ENCODE measurements around the gene ITPRIPL1. TPM values are rescaled to one million over a fixed set of nuclear protein-coding genes. Genes with fewer than 3 reads are reported as not detected.

Gene ITPRIPL1
- total and polyA plus RNA-seq, 8 donors, result 0.29 to 3.9 (median 0.61) TPM; not detected in 4

DNA sequence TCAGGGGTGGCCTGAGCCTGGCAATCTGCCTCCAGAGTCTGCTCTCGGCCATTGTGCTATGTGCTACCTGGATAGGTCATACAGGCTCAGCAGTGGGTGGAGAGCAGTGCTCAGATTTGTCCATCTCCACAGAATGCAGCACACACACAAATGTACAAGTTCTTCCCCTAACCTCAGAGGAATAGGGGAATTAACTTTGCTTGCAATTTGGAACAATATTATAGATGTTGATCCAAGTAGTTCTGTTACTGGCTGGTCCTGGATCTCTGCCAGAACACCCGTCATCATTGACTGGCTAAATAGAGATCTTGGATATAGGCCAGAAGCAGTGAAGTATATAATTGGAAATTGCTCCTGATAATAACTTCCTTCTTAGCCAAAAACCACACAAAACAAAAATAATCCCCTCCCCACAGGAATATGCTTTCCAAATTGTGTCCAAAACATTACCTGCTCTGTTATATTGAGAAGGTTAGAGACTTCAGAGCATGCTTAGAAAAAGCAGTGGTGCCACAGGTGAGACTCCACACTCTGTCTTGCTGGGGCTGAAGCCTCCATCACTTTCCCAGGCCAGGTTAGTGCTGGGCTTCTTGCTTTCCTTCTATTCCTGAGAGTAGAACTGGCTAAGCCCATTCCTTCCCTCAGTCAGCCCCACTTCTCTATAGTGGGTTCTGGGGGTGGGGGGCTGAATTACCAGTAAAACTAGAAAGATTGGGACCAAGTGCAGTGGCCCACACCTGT is 49.3 kb downstream of the ITPRIPL1 start:
- peak; percentile 83 to 86 for DNase-seq
- TF ChIP-seq POLR2A (IDR thresholded peaks at IDR 0.05), result no peak
- TF ChIP-seq, protein P1, sequence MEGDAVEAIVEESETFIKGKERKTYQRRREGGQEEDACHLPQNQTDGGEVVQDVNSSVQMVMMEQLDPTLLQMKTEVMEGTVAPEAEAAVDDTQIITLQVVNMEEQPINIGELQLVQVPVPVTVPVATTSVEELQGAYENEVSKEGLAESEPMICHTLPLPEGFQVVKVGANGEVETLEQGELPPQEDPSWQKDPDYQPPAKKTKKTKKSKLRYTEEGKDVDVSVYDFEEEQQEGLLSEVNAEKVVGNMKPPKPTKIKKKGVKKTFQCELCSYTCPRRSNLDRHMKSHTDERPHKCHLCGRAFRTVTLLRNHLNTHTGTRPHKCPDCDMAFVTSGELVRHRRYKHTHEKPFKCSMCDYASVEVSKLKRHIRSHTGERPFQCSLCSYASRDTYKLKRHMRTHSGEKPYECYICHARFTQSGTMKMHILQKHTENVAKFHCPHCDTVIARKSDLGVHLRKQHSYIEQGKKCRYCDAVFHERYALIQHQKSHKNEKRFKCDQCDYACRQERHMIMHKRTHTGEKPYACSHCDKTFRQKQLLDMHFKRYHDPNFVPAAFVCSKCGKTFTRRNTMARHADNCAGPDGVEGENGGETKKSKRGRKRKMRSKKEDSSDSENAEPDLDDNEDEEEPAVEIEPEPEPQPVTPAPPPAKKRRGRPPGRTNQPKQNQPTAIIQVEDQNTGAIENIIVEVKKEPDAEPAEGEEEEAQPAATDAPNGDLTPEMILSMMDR (IDR thresholded peaks at IDR 0.05), result no peak
- TF ChIP-seq POLR2AphosphoS5 (IDR thresholded peaks at IDR 0.05), result no peak
- no peak for TF ChIP-seq EP300 (IDR thresholded peaks at IDR 0.05)
- H3K4me3 ChIP-seq, result no peak overlapping the region
- H3K27ac ChIP-seq, result peak overlapping the region in 1 of 5 donors; percentile 46
- 6 to 33% (median 19%) methylated on average over 2 of the region's 2 CpGs for WGBS, 5 donors
- H3K27me3 ChIP-seq, result no peaks in the 10 kb centered on the region
- intact Hi-C loops (cut with DNase I; ENCODE audit: low total_unique reads), result no loop called here
- H3K9me3 ChIP-seq, result peaks cover 0 to 27% (median 15%) of the 10 kb centered on the region in 4 donors
- H3K4me1 ChIP-seq, result peaks cover 0 to 13% (median 12%) of the 10 kb centered on the region in 4 donors
- peaks cover 0 to 18% (median 0%) of the 10 kb centered on the region in 4 donors for H3K36me3 ChIP-seq

Other genes starting within 250 kb of the ITPRIPL1 start
- gene ADRA2B, start 208.7 kb upstream of the ITPRIPL1 start, total RNA-seq, result 1 to 10 TPM in 2 of 5 donors, under 1 TPM in 1, not detected in 2; 0.43 to 2.9 (median 2.0) TPM
- gene ADRA2B, start 208.7 kb upstream of the ITPRIPL1 start, polyA plus RNA-seq, result under 1 TPM; 0.15 to 0.45 (median 0.19) TPM
- gene ASTL, start 186.8 kb upstream of the ITPRIPL1 start, total RNA-seq, result not detected
- gene ASTL, start 186.8 kb upstream of the ITPRIPL1 start, polyA plus RNA-seq, result under 1 TPM in 1 of 3 donors, not detected in 2; 0.08 TPM
- 1 to 10 TPM; 4.0 to 9.4 (median 8.1) TPM for gene DUSP2, start 179.9 kb upstream of the ITPRIPL1 start, total RNA-seq
- 1 to 10 TPM; 3.6 to 6.1 (median 4.7) TPM for gene DUSP2, start 179.9 kb upstream of the ITPRIPL1 start, polyA plus RNA-seq
- gene STARD7, start 116.5 kb upstream of the ITPRIPL1 start, total RNA-seq, result 100 to 1,000 TPM in 2 of 5 donors, 10 to 100 TPM in 3; 30.3 to 165 (median 87.5) TPM
- gene STARD7, start 116.5 kb upstream of the ITPRIPL1 start, polyA plus RNA-seq, result 10 to 100 TPM; 34.6 to 46.4 (median 43.1) TPM
- gene TMEM127, start 59.3 kb upstream of the ITPRIPL1 start, total RNA-seq, result 10 to 100 TPM in 4 of 5 donors, 1 to 10 TPM in 1; 5.8 to 51.6 (median 21.9) TPM
- gene TMEM127, start 59.3 kb upstream of the ITPRIPL1 start, polyA plus RNA-seq, result 10 to 100 TPM in 1 of 3 donors, 1 to 10 TPM in 2; 5.7 to 11.4 (median 9.6) TPM
- gene CIAO1, start 59.1 kb upstream of the ITPRIPL1 start, total RNA-seq, result 100 to 1,000 TPM in 2 of 5 donors, 10 to 100 TPM in 3; 58.3 to 161 (median 95.3) TPM
- 10 to 100 TPM; 29.3 to 43.4 (median 42.3) TPM for gene CIAO1, start 59.1 kb upstream of the ITPRIPL1 start, polyA plus RNA-seq
- gene SNRNP200, start 19.8 kb upstream of the ITPRIPL1 start, total RNA-seq, result 100 to 1,000 TPM in 2 of 5 donors, 10 to 100 TPM in 3; 74.0 to 184 (median 88.1) TPM
- gene SNRNP200, start 19.8 kb upstream of the ITPRIPL1 start, polyA plus RNA-seq, result 10 to 100 TPM; 31.2 to 67.1 (median 33.8) TPM
- 1 to 10 TPM; 1.3 to 7.7 (median 1.8) TPM for gene NCAPH, start 10.4 kb downstream of the ITPRIPL1 start, total RNA-seq
- 1 to 10 TPM; 3.1 to 4.7 (median 3.3) TPM for gene NCAPH, start 10.4 kb downstream of the ITPRIPL1 start, polyA plus RNA-seq
- 10 to 100 TPM in 1 of 5 donors, not detected in 4; 12.7 TPM for gene NEURL3, start 180.0 kb downstream of the ITPRIPL1 start, total RNA-seq
- gene NEURL3, start 180.0 kb downstream of the ITPRIPL1 start, polyA plus RNA-seq, result 1 to 10 TPM in 2 of 3 donors, under 1 TPM in 1; 0.50 to 1.9 (median 1.4) TPM
- gene ARID5A, start 211.4 kb downstream of the ITPRIPL1 start, total RNA-seq, result 10 to 100 TPM in 3 of 5 donors, 1 to 10 TPM in 2; 1.2 to 26.8 (median 13.6) TPM
- 10 to 100 TPM; 12.2 to 17.3 (median 15.7) TPM for gene ARID5A, start 211.4 kb downstream of the ITPRIPL1 start, polyA plus RNA-seq

All from stomach (tissue), 9 donors.